IPS-18c (cell line): ENCODE measurements around the gene MGAT1.

Experiments used
- H3K4me3 ChIP-seq: 2 replicates; pipeline ENCODE4 v1.7.0; 2013; ENCODE audit warnings: low read depth, mild to moderate bottlenecking, low read length, moderate library complexity; ENCODE audit not compliant: insufficient read depth
- H3K9me3 ChIP-seq: one replicate; pipeline ENCODE4 v1.6.1; 2013; ENCODE audit warnings: mild to moderate bottlenecking, low read length, moderate library complexity; ENCODE audit not compliant: control insufficient read depth, insufficient read depth

MGAT1 gene

GRCh38 chr5:180810210-180810958 lies 7.8 kb upstream of the MGAT1 start:
- Histone ChIP-seq H3K9me3 (no peaks in the 10 kb centered on the region), H3K4me3 (peak overlapping the region; percentile 87)

GRCh38 chr5:180809403-180810209 lies 7.0 kb upstream of the MGAT1 start:
- H3K4me3 ChIP-seq, result peak overlapping the region; percentile 87
- no peaks in the 10 kb centered on the region for H3K9me3 ChIP-seq

GRCh38 chr5:180808461-180809000 lies 5.9 kb upstream of the MGAT1 start:
- peak overlapping the region; percentile 59 for H3K4me3 ChIP-seq
- H3K9me3 ChIP-seq, result no peaks in the 10 kb centered on the region

- 0 out of 2 replicates have a peak overlapping the region, but pooled peaks have one; percentile 9 for H3K4me3 ChIP-seq
- no peaks in the 10 kb centered on the region for H3K9me3 ChIP-seq
Observed at GRCh38 chr5:180807654-180808414, 5.2 kb upstream of the MGAT1 start.

GRCh38 chr5:180807046-180807445 lies 4.4 kb upstream of the MGAT1 start:
- Histone ChIP-seq H3K9me3 (no peaks in the 10 kb centered on the region), H3K4me3 (no peak overlapping the region)

- Histone ChIP-seq H3K4me3 (no peak overlapping the region), H3K9me3 (no peaks in the 10 kb centered on the region)
Observed at GRCh38 chr5:180806351-180807011, 3.9 kb upstream of the MGAT1 start.

- Histone ChIP-seq H3K4me3 (no peak overlapping the region), H3K9me3 (no peaks in the 10 kb centered on the region)
Observed at GRCh38 chr5:180804129-180804618, 1.6 kb upstream of the MGAT1 start.

GRCh38 chr5:180803181-180804128 lies 849 bp upstream of the MGAT1 start:
- Histone ChIP-seq H3K4me3 (peak overlapping the region; percentile 52), H3K9me3 (no peaks in the 10 kb centered on the region)

GRCh38 chr5:180801596-180802324 lies 846 bp downstream of the MGAT1 start:
- no peaks in the 10 kb centered on the region for H3K9me3 ChIP-seq

GRCh38 chr5:180799902-180800801 lies 2.5 kb downstream of the MGAT1 start:
- H3K9me3 ChIP-seq, result no peaks in the 10 kb centered on the region
- H3K4me3 ChIP-seq, result no peak overlapping the region

More at GRCh38 chr5:180801596-180802324, 846 bp downstream of the MGAT1 start:
- peak overlapping the region; percentile 93 for H3K4me3 ChIP-seq

GRCh38 chr5:180799194-180799593 lies 3.4 kb downstream of the MGAT1 start:
- Histone ChIP-seq H3K4me3 (no peak overlapping the region), H3K9me3 (no peaks in the 10 kb centered on the region)

GRCh38 chr5:180798193-180798592 lies 4.4 kb downstream of the MGAT1 start:
- H3K9me3 ChIP-seq, result no peaks in the 10 kb centered on the region
- H3K4me3 ChIP-seq, result no peak overlapping the region

- Histone ChIP-seq H3K4me3 (no peak overlapping the region), H3K9me3 (no peaks in the 10 kb centered on the region)
Observed at GRCh38 chr5:180797256-180798192, 5.1 kb downstream of the MGAT1 start.
